ENCODE results near the gene RASSF5. TPM values are rescaled to one million over a fixed set of nuclear protein-coding genes. Genes with fewer than 3 reads are reported as not detected.

RASSF5 gene
- total and polyA plus RNA-seq, 10 of the 15 experiments (the other 5 are each of a cell fraction or from before 2014, with no cell fraction given), result 14.0 to 89.6 (median 68.9) TPM

DNA sequence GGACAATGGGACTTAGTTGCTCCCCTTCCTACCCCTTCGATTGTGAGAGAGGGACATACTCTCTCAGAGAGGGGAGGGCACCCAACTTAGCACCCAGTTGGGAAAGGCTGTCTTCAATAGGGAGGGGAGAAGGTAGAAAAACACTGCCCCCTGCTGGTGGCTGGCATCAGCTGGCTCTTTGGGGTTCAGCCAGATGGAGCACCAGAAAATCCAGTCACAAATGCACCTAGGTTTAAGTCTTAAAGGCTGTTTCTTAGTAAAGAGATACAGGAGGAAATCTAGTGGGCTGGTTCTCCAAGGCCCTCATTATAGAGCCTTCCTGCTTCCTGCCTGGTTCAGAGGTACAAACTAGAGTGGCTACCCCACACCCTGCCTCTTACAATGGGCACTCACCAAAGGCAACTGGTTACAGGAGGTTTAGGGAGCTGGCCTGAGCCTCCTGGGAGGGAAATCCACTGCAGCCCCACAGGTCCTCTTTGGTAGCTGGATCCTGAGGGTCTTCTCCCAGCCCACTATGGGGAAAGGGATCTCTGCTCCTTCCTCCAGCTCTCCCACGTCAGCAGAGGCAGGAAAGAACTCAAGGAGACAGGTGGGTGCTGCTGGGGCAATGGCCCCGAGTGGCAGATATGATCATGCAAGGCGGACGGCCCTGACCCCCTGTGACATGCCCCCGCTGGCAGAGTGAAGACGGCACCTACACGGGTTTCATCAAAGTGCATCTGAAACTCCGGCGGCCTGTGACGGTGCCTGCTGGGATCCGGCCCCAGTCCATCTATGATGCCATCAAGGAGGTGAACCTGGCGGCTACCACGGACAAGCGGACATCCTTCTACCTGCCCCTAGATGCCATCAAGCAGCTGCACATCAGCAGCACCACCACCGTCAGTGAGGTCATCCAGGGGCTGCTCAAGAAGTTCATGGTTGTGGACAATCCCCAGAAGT is 76.6 kb downstream of the RASSF5 start (continued):
- TF ChIP-seq, protein P1, sequence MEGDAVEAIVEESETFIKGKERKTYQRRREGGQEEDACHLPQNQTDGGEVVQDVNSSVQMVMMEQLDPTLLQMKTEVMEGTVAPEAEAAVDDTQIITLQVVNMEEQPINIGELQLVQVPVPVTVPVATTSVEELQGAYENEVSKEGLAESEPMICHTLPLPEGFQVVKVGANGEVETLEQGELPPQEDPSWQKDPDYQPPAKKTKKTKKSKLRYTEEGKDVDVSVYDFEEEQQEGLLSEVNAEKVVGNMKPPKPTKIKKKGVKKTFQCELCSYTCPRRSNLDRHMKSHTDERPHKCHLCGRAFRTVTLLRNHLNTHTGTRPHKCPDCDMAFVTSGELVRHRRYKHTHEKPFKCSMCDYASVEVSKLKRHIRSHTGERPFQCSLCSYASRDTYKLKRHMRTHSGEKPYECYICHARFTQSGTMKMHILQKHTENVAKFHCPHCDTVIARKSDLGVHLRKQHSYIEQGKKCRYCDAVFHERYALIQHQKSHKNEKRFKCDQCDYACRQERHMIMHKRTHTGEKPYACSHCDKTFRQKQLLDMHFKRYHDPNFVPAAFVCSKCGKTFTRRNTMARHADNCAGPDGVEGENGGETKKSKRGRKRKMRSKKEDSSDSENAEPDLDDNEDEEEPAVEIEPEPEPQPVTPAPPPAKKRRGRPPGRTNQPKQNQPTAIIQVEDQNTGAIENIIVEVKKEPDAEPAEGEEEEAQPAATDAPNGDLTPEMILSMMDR (IDR thresholded peaks at IDR 0.05 in 2 of 3, conservative IDR thresholded peaks at IDR 0.05 in 1 of 3; ENCODE audit: control insufficient read depth in 2 of 3, extremely low read depth in 1 of 3, insufficient read depth in 1 of 3, low read depth in 3 of 3, low read length in 3 of 3), result peak; percentile 82 to 92 (median 90)
- TF ChIP-seq, protein P2, sequence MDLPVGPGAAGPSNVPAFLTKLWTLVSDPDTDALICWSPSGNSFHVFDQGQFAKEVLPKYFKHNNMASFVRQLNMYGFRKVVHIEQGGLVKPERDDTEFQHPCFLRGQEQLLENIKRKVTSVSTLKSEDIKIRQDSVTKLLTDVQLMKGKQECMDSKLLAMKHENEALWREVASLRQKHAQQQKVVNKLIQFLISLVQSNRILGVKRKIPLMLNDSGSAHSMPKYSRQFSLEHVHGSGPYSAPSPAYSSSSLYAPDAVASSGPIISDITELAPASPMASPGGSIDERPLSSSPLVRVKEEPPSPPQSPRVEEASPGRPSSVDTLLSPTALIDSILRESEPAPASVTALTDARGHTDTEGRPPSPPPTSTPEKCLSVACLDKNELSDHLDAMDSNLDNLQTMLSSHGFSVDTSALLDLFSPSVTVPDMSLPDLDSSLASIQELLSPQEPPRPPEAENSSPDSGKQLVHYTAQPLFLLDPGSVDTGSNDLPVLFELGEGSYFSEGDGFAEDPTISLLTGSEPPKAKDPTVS (IDR thresholded peaks at IDR 0.05; ENCODE audit: low read depth, low read length), result no peak
- TF ChIP-seq, protein P3, sequence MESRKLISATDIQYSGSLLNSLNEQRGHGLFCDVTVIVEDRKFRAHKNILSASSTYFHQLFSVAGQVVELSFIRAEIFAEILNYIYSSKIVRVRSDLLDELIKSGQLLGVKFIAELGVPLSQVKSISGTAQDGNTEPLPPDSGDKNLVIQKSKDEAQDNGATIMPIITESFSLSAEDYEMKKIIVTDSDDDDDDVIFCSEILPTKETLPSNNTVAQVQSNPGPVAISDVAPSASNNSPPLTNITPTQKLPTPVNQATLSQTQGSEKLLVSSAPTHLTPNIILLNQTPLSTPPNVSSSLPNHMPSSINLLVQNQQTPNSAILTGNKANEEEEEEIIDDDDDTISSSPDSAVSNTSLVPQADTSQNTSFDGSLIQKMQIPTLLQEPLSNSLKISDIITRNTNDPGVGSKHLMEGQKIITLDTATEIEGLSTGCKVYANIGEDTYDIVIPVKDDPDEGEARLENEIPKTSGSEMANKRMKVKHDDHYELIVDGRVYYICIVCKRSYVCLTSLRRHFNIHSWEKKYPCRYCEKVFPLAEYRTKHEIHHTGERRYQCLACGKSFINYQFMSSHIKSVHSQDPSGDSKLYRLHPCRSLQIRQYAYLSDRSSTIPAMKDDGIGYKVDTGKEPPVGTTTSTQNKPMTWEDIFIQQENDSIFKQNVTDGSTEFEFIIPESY (IDR thresholded peaks at IDR 0.05), result no peak
- TF ChIP-seq POLR2AphosphoS5 (IDR thresholded peaks at IDR 0.05; ENCODE audit: low read length), result 0 out of 2 replicates have a peak, but pooled peaks have one; percentile 8
- peak; percentile 98 for TF ChIP-seq SMC3 (IDR thresholded peaks at IDR 0.05; ENCODE audit: borderline replicate concordance, low read length)
- TF ChIP-seq IKZF1 (conservative IDR thresholded peaks at IDR 0.05), result no peak
